HCT116 (cell line): ENCODE data around the gene ETNK1. TPM values are rescaled to one million over a fixed set of nuclear protein-coding genes. Genes with fewer than 3 reads are reported as not detected.

Source experiments
- ATAC-seq: fragments of 200-7000 bp; cut with Tn5 transposase; 2 replicates; pipeline ENCODE4 v1.9.1; 2020; ENCODE audit warnings: mild to moderate bottlenecking, moderate library complexity
- BruUV-seq: library from RNA; stranded (reverse); fragments of 400-500 nt; replicated peaks from 2 replicates; lab custom pipeline; 2021; lab: Mats Ljungman, UMichigan
- CTCF ChIA-PET: fragments of 300-600 bp; sonication (Branson Sonifier 250); formaldehyde crosslinking; loops from one replicate; lab custom pipeline; 2021; ENCODE audit warnings: antibody characterized with exemption; lab: Charles Lee
- POLR2A ChIA-PET: fragments of 300-600, 350-600 bp; sonication (Branson Sonifier 250); formaldehyde crosslinking; loops from one replicate; lab custom pipeline; 2021; ENCODE audit warnings: antibody characterized with exemption; lab: Charles Lee
- RAD21 ChIA-PET, 2 experiments: fragments of 300-600 bp; sonication (Branson Sonifier 250); formaldehyde crosslinking; loops; one replicate each; lab custom pipeline; 2023; ENCODE audit warnings: low total read pairs in 2 of 2; ENCODE audit not compliant: uncharacterized antibody in 2 of 2, unreplicated experiment in 2 of 2, low non-redundant PET in 1 of 2; lab: Charles Lee
- DNase-seq: peaks from one replicate; pipeline ENCODE4 v3.0.0-alpha.2; 2010; ENCODE audit warnings: low read depth, low spot score
- H2AFZ ChIP-seq: fragments of 200-600 bp; shearing (Covaris generic), sonication (generic); 2 replicates; pipeline ENCODE4 v1.6.1; 2017; ENCODE audit warnings: low read depth, mixed run types, mixed read lengths, antibody characterized with exemption, low read length; ENCODE audit not compliant: poor library complexity, severe bottlenecking
- H3K27ac ChIP-seq: 2 replicates; pipeline ENCODE4 v1.5.1; 2012; ENCODE audit warnings: low read depth, low read length
- H3K27me3 ChIP-seq: fragments of 200-600 bp; sonication (generic); 2 replicates; pipeline ENCODE4 v1.6.1; 2016; ENCODE audit warnings: mixed run types, low read length, mixed read lengths; ENCODE audit not compliant: insufficient read depth
- H3K36me3 ChIP-seq, 2 experiments: fragments of 200-500 bp in 1 of 2; fragments of 200-600 bp in 1 of 2; sonication (Bioruptor generic) in 1 of 2; sonication (generic) in 1 of 2; 2 replicates each; pipeline versions ENCODE4 v1.5.1 to v1.6.1; 2014 to 2016; ENCODE audit warnings: low read length in 2 of 2, inconsistent platforms in 1 of 2, mixed read lengths in 1 of 2, mixed run types in 1 of 2; ENCODE audit not compliant: insufficient read depth in 2 of 2, control insufficient read depth in 1 of 2
- H3K4me1 ChIP-seq, 2 experiments: fragments of 200-600 bp in 1 of 2; sonication (generic) in 1 of 2; 2 replicates each; pipeline versions ENCODE4 v1.5.1 to v1.6.1; 2012 to 2017; ENCODE audit warnings: low read length in 2 of 2, inconsistent platforms in 1 of 2, mild to moderate bottlenecking in 1 of 2, mixed read lengths in 1 of 2, mixed run types in 1 of 2, moderate library complexity in 1 of 2; ENCODE audit not compliant: insufficient read depth in 2 of 2, control insufficient read depth in 1 of 2
- H3K4me2 ChIP-seq: fragments of 200-600 bp; sonication (generic); 2 replicates; pipeline ENCODE4 v1.6.1; 2017; ENCODE audit warnings: mixed run types, low read length, mixed read lengths
- H3K4me3 ChIP-seq, 2 experiments: fragments of 200-600 bp in 1 of 2; sonication (generic) in 1 of 2; replicated peaks in 1 of 2; 2 replicates each; pipeline ENCODE4 v1.5.1; 2011 to 2016; ENCODE audit warnings: low read length in 2 of 2, control low read depth in 1 of 2, low read depth in 1 of 2, mild to moderate bottlenecking in 1 of 2, mixed read lengths in 1 of 2, mixed run types in 1 of 2
- H3K79me2 ChIP-seq: fragments of 200-600 bp; sonication (generic); 2 replicates; pipeline ENCODE4 v1.6.1; 2017; ENCODE audit warnings: mild to moderate bottlenecking, mixed run types, low read length, moderate library complexity, mixed read lengths; ENCODE audit not compliant: insufficient read depth
- H3K9ac ChIP-seq: fragments of 200-600 bp; sonication (generic); 2 replicates; pipeline ENCODE4 v1.6.1; 2016; ENCODE audit warnings: low read length, mixed read lengths
- H3K9me2 ChIP-seq: fragments of 200-600 bp; sonication (generic), shearing (Covaris generic); 2 replicates; pipeline ENCODE4 v1.6.1; 2017; ENCODE audit warnings: mixed run types, mild to moderate bottlenecking, moderate library complexity; ENCODE audit not compliant: insufficient read depth
- H3K9me3 ChIP-seq, 2 experiments: fragments of 200-500 bp in 1 of 2; fragments of 200-600 bp in 1 of 2; sonication (Bioruptor generic) in 1 of 2; sonication (generic) in 1 of 2; 2 replicates each; pipeline ENCODE4 v1.6.1; 2014 to 2017; ENCODE audit warnings: low read length in 2 of 2, mixed read lengths in 2 of 2, inconsistent platforms in 1 of 2, low read depth in 1 of 2, mild to moderate bottlenecking in 1 of 2, mixed run types in 1 of 2, moderate library complexity in 1 of 2; ENCODE audit not compliant: control insufficient read depth in 1 of 2, insufficient read depth in 1 of 2
- H4K20me1 ChIP-seq: fragments of 200-600 bp; sonication (generic), shearing (Covaris generic); 2 replicates; pipeline ENCODE4 v1.6.1; 2017; ENCODE audit warnings: mixed run types, mild to moderate bottlenecking, moderate library complexity; ENCODE audit not compliant: insufficient read depth
- CEBPB ChIP-seq: IDR thresholded peaks from 2 replicates; pipeline ENCODE4 v1.6.1; 2012; ENCODE audit warnings: low read depth
- EGR1 ChIP-seq: IDR thresholded peaks from 2 replicates; pipeline ENCODE4 v1.6.1; 2012; ENCODE audit warnings: low read depth
- EZH2 ChIP-seq: fragments of 200-600 bp; sonication (generic); IDR thresholded peaks from 2 replicates; pipeline ENCODE4 v1.6.1; 2017; ENCODE audit warnings: antibody characterized with exemption, mixed run types
- EZH2phosphoT487 ChIP-seq: fragments of 200-600 bp; IDR thresholded peaks from 2 replicates; pipeline ENCODE4 v1.6.1; 2018; ENCODE audit warnings: antibody characterized with exemption, borderline replicate concordance
- JUND ChIP-seq: IDR thresholded peaks from 2 replicates; pipeline ENCODE4 v1.6.1; 2012
- POLR2A ChIP-seq: IDR thresholded peaks from 2 replicates; pipeline ENCODE4 v1.7.0; 2011; ENCODE audit warnings: borderline replicate concordance; ENCODE audit not compliant: insufficient read depth, insufficient read length; ENCODE audit errors: extremely low read depth
- SIN3A ChIP-seq: IDR thresholded peaks from 2 replicates; pipeline ENCODE4 v1.6.1; 2012; ENCODE audit warnings: low read depth
- SRF ChIP-seq: IDR thresholded peaks from 2 replicates; pipeline ENCODE4 v1.6.1; 2012; ENCODE audit warnings: low read depth
- TCF7L2 ChIP-seq: IDR thresholded peaks from 2 replicates; pipeline ENCODE4 v1.7.0; 2011; ENCODE audit warnings: borderline replicate concordance, inconsistent platforms; ENCODE audit not compliant: insufficient read depth, insufficient read length; ENCODE audit errors: extremely low read depth
- ZFX ChIP-seq: fragments of 450-650 bp; IDR thresholded peaks from 2 replicates; pipeline ENCODE4 v1.6.1; 2017
- ZNF274 ChIP-seq: fragments of 200-500 bp; sonication (Bioruptor generic); IDR thresholded peaks from 2 replicates; pipeline ENCODE4 v1.6.1; 2014; ENCODE audit warnings: mild to moderate bottlenecking, low read depth, low read length, inconsistent platforms
- intact Hi-C: fragments of 100-400 bp; cut with micrococcal nuclease; formaldehyde crosslinking; loops from 2 replicates; pipeline ENCODE4 v1.10.0; 2022
- total RNA-seq: library from RNA; stranded (reverse); gene quantifications from one replicate; pipeline ENCODE4 v1.2.1, GENCODE V29; 2021; ENCODE audit not compliant: unreplicated experiment
- TF ChIP-seq, protein P1 (sequence below): IDR thresholded peaks from 2 replicates; pipeline ENCODE4 v1.6.1; 2011; ENCODE audit warnings: mild to moderate bottlenecking, low read length, moderate library complexity; ENCODE audit not compliant: insufficient replicate concordance; ENCODE audit errors: extremely low read depth
- TF ChIP-seq, protein P2 (sequence below), 3 experiments: fragments of 200-600 bp in 1 of 3; sonication (generic) in 1 of 3; IDR thresholded peaks in 2 of 3; conservative IDR thresholded peaks in 1 of 3; 2 replicates each; pipeline ENCODE4 v1.5.1; 2012 to 2017; ENCODE audit warnings: low read depth in 2 of 3, low read length in 2 of 3, antibody characterized with exemption in 1 of 3, borderline replicate concordance in 1 of 3, control low read depth in 1 of 3, mild to moderate bottlenecking in 1 of 3, mixed read lengths in 1 of 3, mixed run types in 1 of 3, moderate library complexity in 1 of 3; ENCODE audit not compliant: insufficient read depth in 1 of 3
- TF ChIP-seq, protein P3 (sequence below): IDR thresholded peaks from 2 replicates; pipeline ENCODE4 v1.6.1; 2012

ETNK1 gene
- total RNA-seq, 1 experiment from 2014 or later, result 83.6 TPM

DNA sequence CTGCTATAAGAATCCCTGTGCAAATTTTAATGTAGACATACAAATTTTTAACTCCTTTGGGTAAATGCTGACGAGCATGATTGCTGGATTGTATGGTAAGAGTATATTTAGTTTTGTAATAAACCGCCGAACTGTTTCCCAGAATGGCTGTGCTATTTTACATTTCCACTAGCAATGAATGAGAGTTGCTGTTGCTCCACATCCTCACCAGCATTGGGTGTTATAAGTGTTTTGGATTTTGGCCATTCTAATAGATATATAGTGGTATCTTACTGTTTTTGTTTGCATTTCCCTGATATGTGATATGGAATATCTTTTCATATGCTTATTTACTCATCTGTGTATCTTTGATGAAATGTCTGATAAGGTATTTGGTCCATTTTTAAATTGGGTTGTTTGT lies 23.7 kb downstream of the ETNK1 start:
- Histone ChIP-seq H3K27me3 (no peaks in the 10 kb centered on the region), H3K27ac (no peak overlapping the region), H3K9me2 (no peaks in the 10 kb centered on the region), H3K9ac (no peak overlapping the region), H3K4me2 (no peak overlapping the region), H2AFZ (no peak overlapping the region), H3K4me1 (no peaks in the 10 kb centered on the region), H3K79me2 (peaks cover 99% of the 10 kb centered on the region), H3K9me3 (no peaks in the 10 kb centered on the region), H4K20me1 (peaks cover 8% of the 10 kb centered on the region; the same call in 1 of the 2 replicates), H3K4me3 (no peak overlapping the region), H3K36me3 (peaks cover 0 to 7% of the 10 kb centered on the region in 2 experiments; a peak in 2 of 4 replicates)
- no peak for TF ChIP-seq EZH2
- TF ChIP-seq CEBPB, result no peak
- TF ChIP-seq, protein P1, sequence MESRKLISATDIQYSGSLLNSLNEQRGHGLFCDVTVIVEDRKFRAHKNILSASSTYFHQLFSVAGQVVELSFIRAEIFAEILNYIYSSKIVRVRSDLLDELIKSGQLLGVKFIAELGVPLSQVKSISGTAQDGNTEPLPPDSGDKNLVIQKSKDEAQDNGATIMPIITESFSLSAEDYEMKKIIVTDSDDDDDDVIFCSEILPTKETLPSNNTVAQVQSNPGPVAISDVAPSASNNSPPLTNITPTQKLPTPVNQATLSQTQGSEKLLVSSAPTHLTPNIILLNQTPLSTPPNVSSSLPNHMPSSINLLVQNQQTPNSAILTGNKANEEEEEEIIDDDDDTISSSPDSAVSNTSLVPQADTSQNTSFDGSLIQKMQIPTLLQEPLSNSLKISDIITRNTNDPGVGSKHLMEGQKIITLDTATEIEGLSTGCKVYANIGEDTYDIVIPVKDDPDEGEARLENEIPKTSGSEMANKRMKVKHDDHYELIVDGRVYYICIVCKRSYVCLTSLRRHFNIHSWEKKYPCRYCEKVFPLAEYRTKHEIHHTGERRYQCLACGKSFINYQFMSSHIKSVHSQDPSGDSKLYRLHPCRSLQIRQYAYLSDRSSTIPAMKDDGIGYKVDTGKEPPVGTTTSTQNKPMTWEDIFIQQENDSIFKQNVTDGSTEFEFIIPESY, result no peak
- TF ChIP-seq, protein P2, sequence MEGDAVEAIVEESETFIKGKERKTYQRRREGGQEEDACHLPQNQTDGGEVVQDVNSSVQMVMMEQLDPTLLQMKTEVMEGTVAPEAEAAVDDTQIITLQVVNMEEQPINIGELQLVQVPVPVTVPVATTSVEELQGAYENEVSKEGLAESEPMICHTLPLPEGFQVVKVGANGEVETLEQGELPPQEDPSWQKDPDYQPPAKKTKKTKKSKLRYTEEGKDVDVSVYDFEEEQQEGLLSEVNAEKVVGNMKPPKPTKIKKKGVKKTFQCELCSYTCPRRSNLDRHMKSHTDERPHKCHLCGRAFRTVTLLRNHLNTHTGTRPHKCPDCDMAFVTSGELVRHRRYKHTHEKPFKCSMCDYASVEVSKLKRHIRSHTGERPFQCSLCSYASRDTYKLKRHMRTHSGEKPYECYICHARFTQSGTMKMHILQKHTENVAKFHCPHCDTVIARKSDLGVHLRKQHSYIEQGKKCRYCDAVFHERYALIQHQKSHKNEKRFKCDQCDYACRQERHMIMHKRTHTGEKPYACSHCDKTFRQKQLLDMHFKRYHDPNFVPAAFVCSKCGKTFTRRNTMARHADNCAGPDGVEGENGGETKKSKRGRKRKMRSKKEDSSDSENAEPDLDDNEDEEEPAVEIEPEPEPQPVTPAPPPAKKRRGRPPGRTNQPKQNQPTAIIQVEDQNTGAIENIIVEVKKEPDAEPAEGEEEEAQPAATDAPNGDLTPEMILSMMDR (IDR thresholded peaks at IDR 0.05 in 2 of 3, conservative IDR thresholded peaks at IDR 0.05 in 1 of 3; ENCODE audit: borderline replicate concordance in 1 of 3, insufficient read depth in 1 of 3, low read depth in 2 of 3, low read length in 2 of 3), result no peak
- TF ChIP-seq POLR2A, result no peak
- no peak for TF ChIP-seq ZNF274
- no peak for TF ChIP-seq SRF
- no peak for TF ChIP-seq TCF7L2
- TF ChIP-seq EGR1, result no peak
- TF ChIP-seq SIN3A, result no peak
- no peak for TF ChIP-seq JUND
- TF ChIP-seq, protein P3, sequence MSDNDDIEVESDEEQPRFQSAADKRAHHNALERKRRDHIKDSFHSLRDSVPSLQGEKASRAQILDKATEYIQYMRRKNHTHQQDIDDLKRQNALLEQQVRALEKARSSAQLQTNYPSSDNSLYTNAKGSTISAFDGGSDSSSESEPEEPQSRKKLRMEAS, result no peak
- no peak for TF ChIP-seq ZFX
- no peak for TF ChIP-seq EZH2phosphoT487
- ATAC-seq (no peak), DNase-seq (no peak)
- no TSS peak for BruUV-seq
- POLR2A ChIA-PET, result no interaction called here
- intact Hi-C loops, result no loop called here
- CTCF ChIA-PET, result no interaction called here
- RAD21 ChIA-PET, result no interaction called here
